Nephron progenitor cell (in vitro differentiated cells): Measurements from ENCODE around the gene EXOC7.

ENCODE experiments used
- DNase-seq: peaks from one replicate; pipeline ENCODE4 v3.0.0; 2021
- H3K27ac Mint-ChIP-seq: 2 replicates; pipeline ENCODE4 v1.8.0; 2021; ENCODE audit warnings: mild to moderate bottlenecking, moderate library complexity, mixed read lengths
- H3K27me3 Mint-ChIP-seq: 2 replicates; pipeline ENCODE4 v1.8.0; 2021; ENCODE audit warnings: mild to moderate bottlenecking, low read depth, mixed read lengths; ENCODE audit not compliant: poor library complexity
- H3K36me3 Mint-ChIP-seq: 2 replicates; pipeline ENCODE4 v1.8.0; 2021; ENCODE audit warnings: low read depth, mixed read lengths
- H3K4me1 Mint-ChIP-seq: 2 replicates; pipeline ENCODE4 v1.8.0; 2021; ENCODE audit warnings: mixed read lengths
- H3K4me3 Mint-ChIP-seq: 2 replicates; pipeline ENCODE4 v1.8.0; 2021; ENCODE audit warnings: mild to moderate bottlenecking, moderate library complexity, mixed read lengths
- H3K9me3 Mint-ChIP-seq: 2 replicates; pipeline ENCODE4 v1.8.0; 2021; ENCODE audit warnings: mild to moderate bottlenecking, moderate library complexity, mixed read lengths
- CTCF ChIP-seq: fragments of 200-600 bp; sonication (generic); IDR thresholded peaks from 2 replicates; pipeline ENCODE4 v1.5.0; 2021; ENCODE audit warnings: antibody characterized with exemption

The EXOC7 gene

DNA sequence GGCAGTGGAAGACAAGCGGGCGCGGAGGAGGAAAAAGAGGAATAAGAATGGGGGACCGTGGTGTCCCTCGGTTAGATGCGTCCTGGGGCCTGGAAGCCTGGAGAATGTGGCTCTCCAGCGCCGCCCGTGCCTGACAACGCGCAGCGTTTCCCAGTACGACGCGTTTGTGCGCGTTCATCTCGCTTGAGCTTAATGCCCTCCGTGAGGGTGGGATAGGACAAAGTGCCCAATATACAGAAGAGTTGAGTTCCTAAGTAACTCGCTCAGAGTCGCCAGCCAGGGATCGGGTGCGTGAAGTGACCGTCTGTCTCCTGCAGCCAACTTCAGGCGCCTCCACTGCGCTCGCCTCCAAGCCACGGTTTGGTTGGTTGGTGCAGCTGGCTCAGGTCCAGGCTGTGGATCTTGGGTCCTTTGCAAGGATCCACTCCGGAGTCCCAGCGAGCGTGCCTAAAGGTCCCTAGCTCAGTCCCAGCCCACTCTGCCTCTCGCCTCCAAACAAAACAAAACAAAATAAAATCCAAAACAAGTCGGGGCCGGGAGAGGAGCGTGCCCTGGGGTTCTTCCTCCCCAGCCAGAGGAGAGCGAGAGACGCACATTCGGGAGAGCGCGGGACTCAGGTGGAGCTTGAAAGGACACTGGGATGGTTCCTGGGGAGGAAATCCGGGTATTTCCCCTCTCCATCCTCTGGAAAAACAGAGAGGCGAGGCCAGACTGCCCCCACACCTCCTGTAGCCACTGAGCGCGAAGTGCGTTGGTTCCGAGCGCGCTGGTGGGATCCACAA lies 28.0 kb downstream of the EXOC7 start:
- no peak overlapping the region for H3K27ac Mint-ChIP-seq
- no peaks in the 10 kb centered on the region for H3K36me3 Mint-ChIP-seq
- H3K9me3 Mint-ChIP-seq, result no peaks in the 10 kb centered on the region
- peak overlapping the region; percentile 79 for H3K4me3 Mint-ChIP-seq
- DNase-seq, result peak; percentile 54
- H3K4me1 Mint-ChIP-seq, result peaks cover 66% of the 10 kb centered on the region
- peak; percentile 19 for TF ChIP-seq CTCF
- peaks cover 75% of the 10 kb centered on the region for H3K27me3 Mint-ChIP-seq

DNA sequence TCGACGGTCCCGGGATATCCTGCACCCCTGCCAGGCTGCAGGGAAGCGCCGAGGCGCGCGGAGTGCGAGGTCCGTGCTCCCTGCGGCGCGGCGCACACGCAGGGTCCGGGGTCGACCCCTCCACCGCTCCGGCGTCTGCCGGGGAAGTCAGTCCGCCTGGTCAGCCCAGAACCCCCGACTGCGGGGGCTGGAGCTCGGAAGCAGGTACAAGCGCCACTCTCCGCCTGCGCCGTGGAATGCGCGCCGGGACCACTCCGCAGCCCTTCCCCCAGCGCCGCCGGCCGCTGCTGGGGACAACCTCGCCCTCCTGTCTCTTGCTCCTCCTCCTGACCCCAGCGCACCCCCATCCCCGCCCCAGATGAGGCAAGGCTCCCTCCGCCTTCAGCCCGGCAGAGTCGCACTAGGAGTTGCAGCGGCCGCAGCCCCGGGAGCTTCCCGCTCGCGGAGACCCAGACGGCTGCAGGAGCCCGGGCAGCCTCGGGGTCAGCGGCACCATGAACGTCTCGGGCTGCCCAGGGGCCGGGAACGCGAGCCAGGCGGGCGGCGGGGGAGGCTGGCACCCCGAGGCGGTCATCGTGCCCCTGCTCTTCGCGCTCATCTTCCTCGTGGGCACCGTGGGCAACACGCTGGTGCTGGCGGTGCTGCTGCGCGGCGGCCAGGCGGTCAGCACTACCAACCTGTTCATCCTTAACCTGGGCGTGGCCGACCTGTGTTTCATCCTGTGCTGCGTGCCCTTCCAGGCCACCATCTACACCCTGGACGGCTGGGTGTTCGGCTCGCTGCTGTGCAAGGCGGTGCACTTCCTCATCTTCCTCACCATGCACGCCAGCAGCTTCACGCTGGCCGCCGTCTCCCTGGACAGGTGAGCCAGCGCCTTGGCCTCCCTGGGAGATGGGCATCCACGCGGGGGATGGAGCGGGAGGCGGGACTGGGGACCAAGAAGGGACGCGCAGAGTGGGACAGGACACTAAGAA lies 28.9 kb downstream of the EXOC7 start, which contains the start of gene GALR2:
GALR2 (plus strand) TSS at position 392 of the 974 bp plus-strand sequence; CDS start at position 495, 103 bp downstream.
- DNase-seq, result peak; percentile 55
- H3K27me3 Mint-ChIP-seq, result peaks cover 71% of the 10 kb centered on the region
- H3K36me3 Mint-ChIP-seq, result no peaks in the 10 kb centered on the region
- no peak for TF ChIP-seq CTCF
- peak within 1 kb of the TSS; percentile 79 for H3K4me3 Mint-ChIP-seq
- H3K4me1 Mint-ChIP-seq, result peaks cover 64% of the 10 kb centered on the region
- no peak within 1 kb of the TSS for H3K27ac Mint-ChIP-seq
- no peaks in the 10 kb centered on the region for H3K9me3 Mint-ChIP-seq

GRCh38 chr17:76072148-76072858 lies 31.3 kb downstream of the EXOC7 start, which contains the start of gene SRP68:
Gene SRP68, minus strand, starts transcription at chr17:76072517. Its CDS starts 26 bp downstream, at chr17:76072491.
- H3K4me1 Mint-ChIP-seq, result peaks cover 49% of the 10 kb centered on the region
- H3K36me3 Mint-ChIP-seq, result peaks cover 10% of the 10 kb centered on the region
- DNase-seq, result peak; percentile 94
- H3K27ac Mint-ChIP-seq, result peak within 1 kb of the TSS; percentile 90
- H3K9me3 Mint-ChIP-seq, result no peaks in the 10 kb centered on the region
- no peak for TF ChIP-seq CTCF
- H3K27me3 Mint-ChIP-seq, result peaks cover 47% of the 10 kb centered on the region
- H3K4me3 Mint-ChIP-seq, result peak within 1 kb of the TSS; percentile 95

- no peak for TF ChIP-seq CTCF
- Mint-ChIP-seq H3K4me3 (peak overlapping the region; percentile 95), H3K9me3 (no peaks in the 10 kb centered on the region), H3K4me1 (peaks cover 42% of the 10 kb centered on the region), H3K27me3 (peaks cover 40% of the 10 kb centered on the region), H3K27ac (peak overlapping the region; percentile 90), H3K36me3 (peaks cover 15% of the 10 kb centered on the region)
- no peak for DNase-seq
Observed at GRCh38 chr17:76071531-76072147, 31.9 kb downstream of the EXOC7 start.

GRCh38 chr17:76065775-76066174 lies 37.8 kb downstream of the EXOC7 start:
- Mint-ChIP-seq H3K27ac (no peak overlapping the region), H3K27me3 (no peaks in the 10 kb centered on the region), H3K36me3 (peaks cover 61% of the 10 kb centered on the region), H3K4me1 (peaks cover 7% of the 10 kb centered on the region), H3K4me3 (no peak overlapping the region), H3K9me3 (no peaks in the 10 kb centered on the region)
- no peak for TF ChIP-seq CTCF
- DNase-seq, result no peak
